Uterus (tissue), 4 donors: ENCODE results near the gene RALGAPB. TPM values are rescaled to one million over a fixed set of nuclear protein-coding genes. Genes with fewer than 3 reads are reported as not detected.

Source experiments
- DNase-seq, 2 donors: peaks; one replicate each; pipeline ENCODE4 v3.0.0-alpha.2; 2019 to 2020
- H3K27ac ChIP-seq, 2 donors: fragments of 200-600 bp; sonication (generic); 1 replicate in 1 of 2; 2 replicates in 1 of 2; pipeline ENCODE4 v1.5.1; 2016 to 2018
- H3K27me3 ChIP-seq, 2 donors: fragments of 200-600 bp; sonication (generic); one replicate each; pipeline ENCODE4 v1.5.1; 2018 to 2019; ENCODE audit warnings: control low read depth in 1 of 2
- H3K36me3 ChIP-seq, 2 donors: fragments of 200-600 bp; sonication (generic); one replicate each; pipeline ENCODE4 v1.5.1; 2019; ENCODE audit warnings: control low read depth in 1 of 2
- H3K4me1 ChIP-seq, 2 donors: fragments of 200-600 bp; sonication (generic); one replicate each; pipeline ENCODE4 v1.5.1; 2018 to 2019; ENCODE audit warnings: control low read depth in 1 of 2
- H3K4me3 ChIP-seq, 2 donors: fragments of 200-600 bp; sonication (generic); 1 replicate in 1 of 2; 2 replicates in 1 of 2; pipeline ENCODE4 v1.5.1; 2018 to 2019; ENCODE audit warnings: mild to moderate bottlenecking in 1 of 2
- H3K9me3 ChIP-seq, 2 donors: fragments of 200-600 bp; sonication (generic); one replicate each; pipeline ENCODE4 v1.5.1; 2019; ENCODE audit warnings: control low read depth in 1 of 2
- POLR2A ChIP-seq, 2 donors: fragments of 450-650 bp; IDR thresholded peaks; one replicate each; pipeline ENCODE4 v1.6.1; 2016; ENCODE audit warnings: antibody characterized with exemption in 2 of 2, mild to moderate bottlenecking in 1 of 2, moderate library complexity in 1 of 2
- intact Hi-C: fragments of 100-400 bp; cut with DNase I; formaldehyde crosslinking; loops from one replicate; pipeline ENCODE4 v1.15.1; 2023; ENCODE audit warnings: low total_unique reads
- total RNA-seq, 4 donors: library from RNA; depleted of rRNA in 3 of 4; stranded (reverse); fragments of >200 nt in 3 of 4; gene quantifications; one replicate each; pipeline versions ENCODE4 v1.1.0 to v1.2.4, GENCODE V29; 2014 to 2023
- TF ChIP-seq, protein P1 (sequence below), 4 experiments: fragments of 200-600 bp in 2 of 4; fragments of 450-650 bp in 2 of 4; sonication (generic) in 2 of 4; IDR thresholded peaks; one replicate each; pipeline ENCODE4 v1.5.1; 2016 to 2019; ENCODE audit warnings: antibody characterized with exemption in 4 of 4, mild to moderate bottlenecking in 2 of 4, moderate library complexity in 1 of 4
- donor health status: DM: yes; HTN: yes; CAD: no.

Gene RALGAPB
- total RNA-seq, 4 donors from 2014 or later, result 27.4 to 57.0 (median 39.9) TPM

DNA sequence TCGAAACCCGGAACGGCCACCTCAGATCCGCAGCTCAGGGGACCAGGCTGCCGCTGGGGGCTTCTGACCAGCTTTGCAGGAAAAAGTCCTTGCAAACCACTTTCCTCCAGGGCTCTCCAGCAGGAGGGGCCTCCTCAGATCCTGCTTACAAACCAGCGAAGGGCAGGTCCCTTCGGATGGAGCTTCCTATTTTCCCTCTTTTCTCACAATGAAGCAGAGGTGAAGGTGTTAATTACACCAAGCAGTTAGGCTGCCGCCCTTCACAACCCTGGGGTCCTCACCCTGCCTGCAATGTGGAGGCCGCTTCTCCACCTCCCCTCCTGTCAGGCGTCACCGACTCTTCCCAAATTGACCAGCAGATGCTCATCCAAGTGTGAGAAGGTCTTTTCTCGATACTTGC lies 134.7 kb downstream of the RALGAPB start:
- H3K27ac ChIP-seq, result no peak overlapping the region
- intact Hi-C loops, result no loop called here
- TF ChIP-seq POLR2A (IDR thresholded peaks at IDR 0.05), result no peak
- TF ChIP-seq, protein P1, sequence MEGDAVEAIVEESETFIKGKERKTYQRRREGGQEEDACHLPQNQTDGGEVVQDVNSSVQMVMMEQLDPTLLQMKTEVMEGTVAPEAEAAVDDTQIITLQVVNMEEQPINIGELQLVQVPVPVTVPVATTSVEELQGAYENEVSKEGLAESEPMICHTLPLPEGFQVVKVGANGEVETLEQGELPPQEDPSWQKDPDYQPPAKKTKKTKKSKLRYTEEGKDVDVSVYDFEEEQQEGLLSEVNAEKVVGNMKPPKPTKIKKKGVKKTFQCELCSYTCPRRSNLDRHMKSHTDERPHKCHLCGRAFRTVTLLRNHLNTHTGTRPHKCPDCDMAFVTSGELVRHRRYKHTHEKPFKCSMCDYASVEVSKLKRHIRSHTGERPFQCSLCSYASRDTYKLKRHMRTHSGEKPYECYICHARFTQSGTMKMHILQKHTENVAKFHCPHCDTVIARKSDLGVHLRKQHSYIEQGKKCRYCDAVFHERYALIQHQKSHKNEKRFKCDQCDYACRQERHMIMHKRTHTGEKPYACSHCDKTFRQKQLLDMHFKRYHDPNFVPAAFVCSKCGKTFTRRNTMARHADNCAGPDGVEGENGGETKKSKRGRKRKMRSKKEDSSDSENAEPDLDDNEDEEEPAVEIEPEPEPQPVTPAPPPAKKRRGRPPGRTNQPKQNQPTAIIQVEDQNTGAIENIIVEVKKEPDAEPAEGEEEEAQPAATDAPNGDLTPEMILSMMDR (IDR thresholded peaks at IDR 0.05), result no peak
- H3K27me3 ChIP-seq, result no peaks in the 10 kb centered on the region
- H3K9me3 ChIP-seq, result no peaks in the 10 kb centered on the region
- no peak overlapping the region for H3K4me3 ChIP-seq
- no peaks in the 10 kb centered on the region for H3K36me3 ChIP-seq
- DNase-seq, result no peak
- no peaks in the 10 kb centered on the region for H3K4me1 ChIP-seq

DNA sequence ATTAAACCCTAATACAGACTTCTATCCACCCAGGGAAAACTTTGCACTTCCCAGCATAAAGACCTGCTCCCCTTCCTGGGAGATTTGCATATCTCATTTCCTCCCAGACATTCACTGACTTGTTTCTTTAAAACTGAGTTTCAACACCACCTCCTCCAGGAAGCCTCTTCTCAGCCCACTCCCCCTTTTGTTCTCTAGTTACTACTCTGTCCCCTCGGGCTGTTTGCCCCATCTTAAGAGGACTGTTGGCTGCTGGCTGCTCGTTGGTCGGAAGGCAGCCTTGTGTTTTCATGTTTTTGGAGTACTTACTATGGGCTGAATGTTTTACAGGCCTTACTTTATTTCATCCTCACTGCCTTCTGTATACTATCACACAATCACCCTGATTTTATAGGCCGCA lies 135.5 kb downstream of the RALGAPB start:
- Histone ChIP-seq H3K27ac (no peak overlapping the region), H3K27me3 (no peaks in the 10 kb centered on the region), H3K36me3 (no peaks in the 10 kb centered on the region), H3K9me3 (no peaks in the 10 kb centered on the region), H3K4me3 (no peak overlapping the region), H3K4me1 (no peaks in the 10 kb centered on the region)
- TF ChIP-seq, protein P1 (IDR thresholded peaks at IDR 0.05), result no peak
- no peak for TF ChIP-seq POLR2A (IDR thresholded peaks at IDR 0.05)
- no peak for DNase-seq
- intact Hi-C loops, result no loop called here

DNA sequence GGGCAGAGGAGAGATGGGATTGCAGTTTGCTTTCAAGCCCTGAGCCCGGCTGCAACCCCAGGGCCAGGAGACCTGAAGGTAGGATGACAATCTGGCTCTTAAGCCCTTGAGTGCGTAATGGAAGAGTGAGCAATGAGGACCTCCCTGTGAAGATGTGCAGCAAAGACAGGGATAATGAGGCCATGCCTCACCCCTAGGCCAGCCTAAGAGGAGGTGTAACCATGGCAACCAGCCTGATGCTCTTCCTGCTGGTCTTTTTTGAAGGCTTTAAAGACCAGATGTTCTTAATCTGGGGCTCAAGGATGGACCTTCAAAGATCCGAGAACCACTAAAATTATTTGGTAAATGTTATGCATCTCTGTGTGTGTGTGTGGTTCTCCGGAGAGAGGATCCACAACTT lies 137.2 kb downstream of the RALGAPB start:
- H3K4me1 ChIP-seq, result no peaks in the 10 kb centered on the region
- H3K27me3 ChIP-seq, result no peaks in the 10 kb centered on the region
- no peak overlapping the region for H3K27ac ChIP-seq
- TF ChIP-seq, protein P1 (IDR thresholded peaks at IDR 0.05), result no peak
- no peak for TF ChIP-seq POLR2A (IDR thresholded peaks at IDR 0.05)
- DNase-seq, result no peak
- H3K4me3 ChIP-seq, result no peak overlapping the region
- intact Hi-C loops, result no loop called here
- no peaks in the 10 kb centered on the region for H3K9me3 ChIP-seq
- H3K36me3 ChIP-seq, result no peaks in the 10 kb centered on the region

DNA sequence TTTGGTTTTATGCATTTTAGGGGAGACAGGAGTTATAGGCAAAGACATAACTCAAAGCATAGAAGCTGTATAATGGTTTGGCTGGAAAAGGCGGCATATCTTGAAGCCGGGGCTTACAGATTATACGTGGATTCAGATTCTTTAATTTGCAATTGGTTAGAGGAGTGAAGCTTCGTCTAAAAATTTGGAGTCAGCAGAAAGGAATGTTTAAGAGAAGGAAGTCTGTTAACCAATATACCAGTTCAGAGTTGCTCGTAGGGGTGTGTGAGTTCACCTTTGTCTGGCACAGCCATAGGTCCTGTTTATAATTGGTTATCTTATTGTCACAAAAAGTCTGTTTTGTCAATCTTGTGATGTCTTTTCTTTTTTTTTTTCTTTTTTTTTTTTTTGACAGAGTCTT lies 137.9 kb downstream of the RALGAPB start:
- no peaks in the 10 kb centered on the region for H3K27me3 ChIP-seq
- H3K9me3 ChIP-seq, result no peaks in the 10 kb centered on the region
- no peaks in the 10 kb centered on the region for H3K36me3 ChIP-seq
- TF ChIP-seq POLR2A (IDR thresholded peaks at IDR 0.05), result no peak
- TF ChIP-seq, protein P1 (IDR thresholded peaks at IDR 0.05), result no peak
- no peak for DNase-seq
- no peak overlapping the region for H3K27ac ChIP-seq
- no peak overlapping the region for H3K4me3 ChIP-seq
- intact Hi-C loops, result no loop called here
- no peaks in the 10 kb centered on the region for H3K4me1 ChIP-seq

DNA sequence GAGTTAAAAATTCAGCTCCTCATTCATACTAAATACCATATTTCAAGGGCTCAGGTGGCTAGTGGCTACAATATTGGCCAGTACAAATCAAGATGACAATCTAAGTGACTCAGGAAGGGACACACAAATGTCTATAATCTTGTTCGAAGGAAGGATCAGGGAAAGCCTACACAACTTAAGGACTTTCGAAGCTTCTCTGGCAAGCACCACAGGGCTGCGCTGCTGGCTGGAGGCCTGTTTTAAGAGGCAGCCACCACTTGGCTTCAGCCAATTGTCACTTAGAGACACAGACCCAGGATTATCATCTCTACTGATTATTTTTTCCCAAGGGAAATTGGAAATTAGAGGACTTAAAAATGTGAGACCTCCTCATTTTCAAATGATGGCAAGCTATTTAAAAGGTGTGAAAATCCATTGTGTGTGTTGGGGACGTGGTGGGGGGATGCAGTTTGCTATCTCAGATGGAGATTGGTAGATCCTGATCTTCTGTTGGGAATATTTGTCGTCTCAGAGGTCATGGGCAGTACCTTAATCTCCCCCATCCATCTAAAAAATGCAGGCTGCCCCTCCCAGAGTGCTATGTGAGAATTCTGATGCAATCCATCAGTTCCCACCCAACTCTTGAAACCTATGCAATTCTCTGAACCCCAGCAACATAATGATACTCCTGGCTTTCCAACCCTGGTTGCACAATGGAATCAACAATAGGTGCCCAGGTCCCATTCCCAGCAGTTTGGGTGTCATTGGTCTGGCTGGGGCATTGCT lies 140.3 kb downstream of the RALGAPB start:
- Histone ChIP-seq H3K27me3 (no peaks in the 10 kb centered on the region), H3K4me3 (no peak overlapping the region), H3K9me3 (no peaks in the 10 kb centered on the region), H3K36me3 (no peaks in the 10 kb centered on the region), H3K27ac (no peak overlapping the region), H3K4me1 (no peaks in the 10 kb centered on the region)
- DNase-seq, result no peak
- TF ChIP-seq, protein P1 (IDR thresholded peaks at IDR 0.05), result no peak
- no peak for TF ChIP-seq POLR2A (IDR thresholded peaks at IDR 0.05)
- intact Hi-C loops, result no loop called here
